Natural killer cell treated with Interleukin-12 subunit alpha and Interleukin-12 subunit beta and Interleukin-15 and Interleukin-18, amount 100 ng/mL, for 72 hours (primary cell): ENCODE measurements around the gene CMIP. TPM values are rescaled to one million over a fixed set of nuclear protein-coding genes. Genes with fewer than 3 reads are reported as not detected.

Experiments used
- ATAC-seq, 2 donors: fragments of 150-1000 bp; cut with Tn5 transposase in 1 of 2; sonication (Bioruptor Pico), chemical (Tn5 transposase) in 1 of 2; 2 replicates each; pipeline ENCODE4 v1.10.0; 2021
- DNase-seq: peaks from one replicate; pipeline ENCODE4 v3.0.0; 2022; ENCODE audit warnings: low spot score
- H3K27ac Mint-ChIP-seq, 2 donors: 1 replicate in 1 of 2; 2 replicates in 1 of 2; pipeline ENCODE4 v1.8.0; 2022; ENCODE audit warnings: mixed read lengths in 2 of 2, mild to moderate bottlenecking in 1 of 2, moderate library complexity in 1 of 2
- H3K27me3 Mint-ChIP-seq, 2 donors: 1 replicate in 1 of 2; 2 replicates in 1 of 2; pipeline ENCODE4 v1.8.0; 2022; ENCODE audit warnings: mixed read lengths in 2 of 2
- H3K36me3 Mint-ChIP-seq: one replicate; pipeline ENCODE4 v1.8.0; 2022; ENCODE audit warnings: mixed read lengths
- H3K4me1 Mint-ChIP-seq, 2 donors: 1 replicate in 1 of 2; 2 replicates in 1 of 2; pipeline ENCODE4 v1.8.0; 2022; ENCODE audit warnings: low read depth in 2 of 2, mixed read lengths in 2 of 2, mild to moderate bottlenecking in 1 of 2
- H3K4me3 Mint-ChIP-seq: one replicate; pipeline ENCODE4 v1.8.0; 2022; ENCODE audit warnings: mixed read lengths
- H3K9me3 Mint-ChIP-seq: 2 replicates; pipeline ENCODE4 v1.8.0; 2022; ENCODE audit warnings: mixed read lengths
- total RNA-seq, 2 donors: library from RNA; stranded (reverse); gene quantifications; one replicate each; pipeline ENCODE4 v1.2.3, GENCODE V29; 2022

Gene CMIP
- total RNA-seq, 2 donors from 2014 or later: 48.0 to 57.6 TPM

- Mint-ChIP-seq H3K27ac (no peak overlapping the region), H3K9me3 (no peaks in the 10 kb centered on the region)
Observed at GRCh38 chr16:81639931-81640680, 195.5 kb downstream of the CMIP start.

GRCh38 chr16:81640681-81641070, 196.1 kb downstream of the CMIP start:
- Mint-ChIP-seq H3K27ac (peak overlapping the region in 1 of 2 donors; percentile 80), H3K27me3 (no peaks in the 10 kb centered on the region), H3K36me3 (no peaks in the 10 kb centered on the region), H3K9me3 (no peaks in the 10 kb centered on the region), H3K4me3 (no peak overlapping the region), H3K4me1 (peaks cover 23 to 41% of the 10 kb centered on the region in 2 donors)
- ATAC-seq (no peak), DNase-seq (no peak)

More at GRCh38 chr16:81639931-81640680, 195.5 kb downstream of the CMIP start:
- ATAC-seq: no peak
- Mint-ChIP-seq H3K4me1 (peaks cover 23 to 47% of the 10 kb centered on the region in 2 donors), H3K4me3 (no peak overlapping the region), H3K36me3 (no peaks in the 10 kb centered on the region), H3K27me3 (no peaks in the 10 kb centered on the region)
- DNase-seq: no peak

- ATAC-seq: no peak
- H3K9me3 Mint-ChIP-seq: no peaks in the 10 kb centered on the region
- peak overlapping the region in 1 of 2 donors; percentile 80 for H3K27ac Mint-ChIP-seq
- peaks cover 26 to 40% of the 10 kb centered on the region in 2 donors for H3K4me1 Mint-ChIP-seq
- DNase-seq: no peak
- no peaks in the 10 kb centered on the region for H3K36me3 Mint-ChIP-seq
- H3K4me3 Mint-ChIP-seq: no peak overlapping the region
- no peaks in the 10 kb centered on the region for H3K27me3 Mint-ChIP-seq
Observed at GRCh38 chr16:81641395-81642106, 196.9 kb downstream of the CMIP start.

GRCh38 chr16:81642107-81642436, 197.5 kb downstream of the CMIP start:
- DNase-seq: no peak
- Mint-ChIP-seq H3K36me3 (no peaks in the 10 kb centered on the region), H3K4me1 (peaks cover 31 to 41% of the 10 kb centered on the region in 2 donors)

GRCh38 chr16:81642943-81643342, 198.3 kb downstream of the CMIP start:
- peaks cover 33 to 42% of the 10 kb centered on the region in 2 donors for H3K4me1 Mint-ChIP-seq
- ATAC-seq (no peak), DNase-seq (no peak)
- H3K4me3 Mint-ChIP-seq: no peak overlapping the region
- no peaks in the 10 kb centered on the region for H3K36me3 Mint-ChIP-seq
- no peaks in the 10 kb centered on the region for H3K27me3 Mint-ChIP-seq
- H3K27ac Mint-ChIP-seq: peak overlapping the region; percentile 21 to 76
- H3K9me3 Mint-ChIP-seq: no peaks in the 10 kb centered on the region

More at GRCh38 chr16:81642107-81642436, 197.5 kb downstream of the CMIP start:
- Mint-ChIP-seq H3K9me3 (no peaks in the 10 kb centered on the region), H3K4me3 (no peak overlapping the region), H3K27ac (peak overlapping the region in 1 of 2 donors; percentile 76), H3K27me3 (no peaks in the 10 kb centered on the region)
- ATAC-seq: no peak

GRCh38 chr16:81645266-81645694, 200.7 kb downstream of the CMIP start:
- Mint-ChIP-seq H3K4me1 (peaks cover 38 to 49% of the 10 kb centered on the region in 2 donors), H3K4me3 (no peak overlapping the region), H3K9me3 (no peaks in the 10 kb centered on the region), H3K27me3 (no peaks in the 10 kb centered on the region), H3K27ac (no peak overlapping the region), H3K36me3 (no peaks in the 10 kb centered on the region)
- ATAC-seq (no peak), DNase-seq (no peak)

- peaks cover 36 to 46% of the 10 kb centered on the region in 2 donors for H3K4me1 Mint-ChIP-seq
- no peak overlapping the region for H3K4me3 Mint-ChIP-seq
- no peaks in the 10 kb centered on the region for H3K27me3 Mint-ChIP-seq
- H3K27ac Mint-ChIP-seq: no peak overlapping the region
- H3K9me3 Mint-ChIP-seq: no peaks in the 10 kb centered on the region
- DNase-seq (no peak), ATAC-seq (no peak)
- no peaks in the 10 kb centered on the region for H3K36me3 Mint-ChIP-seq
Observed at GRCh38 chr16:81645925-81646324, 201.3 kb downstream of the CMIP start.

- Mint-ChIP-seq H3K9me3 (no peaks in the 10 kb centered on the region), H3K36me3 (no peaks in the 10 kb centered on the region), H3K4me3 (no peak overlapping the region), H3K27ac (no peak overlapping the region), H3K4me1 (peaks cover 32 to 42% of the 10 kb centered on the region in 2 donors), H3K27me3 (no peaks in the 10 kb centered on the region)
- no peak for ATAC-seq
- DNase-seq: no peak
Observed at GRCh38 chr16:81646561-81646960, 202.0 kb downstream of the CMIP start.

GRCh38 chr16:81647527-81647926, 202.9 kb downstream of the CMIP start:
- ATAC-seq (no peak), DNase-seq (no peak)
- H3K4me3 Mint-ChIP-seq: no peak overlapping the region
- H3K4me1 Mint-ChIP-seq: peaks cover 27 to 36% of the 10 kb centered on the region in 2 donors
- no peak overlapping the region for H3K27ac Mint-ChIP-seq
- H3K9me3 Mint-ChIP-seq: no peaks in the 10 kb centered on the region
- H3K27me3 Mint-ChIP-seq: no peaks in the 10 kb centered on the region
- no peaks in the 10 kb centered on the region for H3K36me3 Mint-ChIP-seq

GRCh38 chr16:81649561-81650184, 205.1 kb downstream of the CMIP start:
- Mint-ChIP-seq H3K4me3 (no peak overlapping the region), H3K4me1 (peaks cover 21 to 28% of the 10 kb centered on the region in 2 donors), H3K9me3 (no peaks in the 10 kb centered on the region), H3K27me3 (no peaks in the 10 kb centered on the region), H3K27ac (peak overlapping the region in 1 of 2 donors; percentile 15), H3K36me3 (no peaks in the 10 kb centered on the region)
- DNase-seq (no peak), ATAC-seq (no peak)

- Mint-ChIP-seq H3K36me3 (no peaks in the 10 kb centered on the region), H3K27ac (peak overlapping the region in 1 of 2 donors; percentile 10), H3K4me1 (peaks cover 21 to 28% of the 10 kb centered on the region in 2 donors), H3K4me3 (no peak overlapping the region), H3K27me3 (no peaks in the 10 kb centered on the region), H3K9me3 (no peaks in the 10 kb centered on the region)
- no peak for DNase-seq
- no peak for ATAC-seq
Observed at GRCh38 chr16:81650281-81650680, 205.7 kb downstream of the CMIP start.

- DNase-seq (no peak), ATAC-seq (no peak)
- Mint-ChIP-seq H3K9me3 (no peaks in the 10 kb centered on the region), H3K27ac (peak overlapping the region in 1 of 2 donors; percentile 10), H3K27me3 (no peaks in the 10 kb centered on the region), H3K4me1 (peaks cover 21 to 29% of the 10 kb centered on the region in 2 donors), H3K4me3 (no peak overlapping the region), H3K36me3 (no peaks in the 10 kb centered on the region)
Observed at GRCh38 chr16:81650982-81651562, 206.5 kb downstream of the CMIP start.

GRCh38 chr16:81651758-81652718, 207.4 kb downstream of the CMIP start:
- Mint-ChIP-seq H3K9me3 (no peaks in the 10 kb centered on the region), H3K4me3 (no peak overlapping the region), H3K4me1 (peaks cover 14 to 24% of the 10 kb centered on the region in 2 donors), H3K36me3 (no peaks in the 10 kb centered on the region), H3K27me3 (no peaks in the 10 kb centered on the region), H3K27ac (no peak overlapping the region)
- DNase-seq (no peak), ATAC-seq (no peak)
